ENCODE measurements around the gene DEPDC1B.
"Not testable (repeated sequence)": the region's sequence is repeated elsewhere in the genome, so short reads cannot be mapped to it uniquely, and the experiment has no call there.

DEPDC1B gene

DNA sequence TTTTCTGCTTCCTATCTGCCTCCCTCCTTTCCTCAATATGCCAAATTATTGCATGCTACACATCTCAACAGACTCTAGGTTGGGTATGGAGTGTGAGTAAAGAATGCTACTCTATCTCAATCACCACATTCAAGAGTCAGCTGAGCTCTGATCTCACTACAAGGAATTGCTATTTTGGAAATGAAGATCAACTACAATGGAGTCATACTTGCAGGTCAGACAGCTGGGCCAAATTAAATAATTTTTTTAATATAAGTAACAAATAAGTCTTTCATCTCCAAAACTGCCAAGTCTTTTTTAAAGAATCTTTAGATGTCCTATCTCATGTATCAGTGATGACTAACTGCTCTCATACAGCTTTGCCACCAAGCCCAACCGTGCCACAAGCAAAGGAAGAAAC is 64.0 kb downstream of the DEPDC1B start:
- no peak for DNase-seq
- no peaks in the 10 kb centered on the region for H3K36me3 ChIP-seq (replicated peaks)
- H3K27me3 ChIP-seq (replicated peaks), result no peaks in the 10 kb centered on the region
- in situ Hi-C loops (cut with HindIII; ENCODE audit: low pct_ligation_motif_present, low sequenced_read_pairs), result no loop called here
- no peak overlapping the region for H3K27ac ChIP-seq
- TF ChIP-seq, protein P1, sequence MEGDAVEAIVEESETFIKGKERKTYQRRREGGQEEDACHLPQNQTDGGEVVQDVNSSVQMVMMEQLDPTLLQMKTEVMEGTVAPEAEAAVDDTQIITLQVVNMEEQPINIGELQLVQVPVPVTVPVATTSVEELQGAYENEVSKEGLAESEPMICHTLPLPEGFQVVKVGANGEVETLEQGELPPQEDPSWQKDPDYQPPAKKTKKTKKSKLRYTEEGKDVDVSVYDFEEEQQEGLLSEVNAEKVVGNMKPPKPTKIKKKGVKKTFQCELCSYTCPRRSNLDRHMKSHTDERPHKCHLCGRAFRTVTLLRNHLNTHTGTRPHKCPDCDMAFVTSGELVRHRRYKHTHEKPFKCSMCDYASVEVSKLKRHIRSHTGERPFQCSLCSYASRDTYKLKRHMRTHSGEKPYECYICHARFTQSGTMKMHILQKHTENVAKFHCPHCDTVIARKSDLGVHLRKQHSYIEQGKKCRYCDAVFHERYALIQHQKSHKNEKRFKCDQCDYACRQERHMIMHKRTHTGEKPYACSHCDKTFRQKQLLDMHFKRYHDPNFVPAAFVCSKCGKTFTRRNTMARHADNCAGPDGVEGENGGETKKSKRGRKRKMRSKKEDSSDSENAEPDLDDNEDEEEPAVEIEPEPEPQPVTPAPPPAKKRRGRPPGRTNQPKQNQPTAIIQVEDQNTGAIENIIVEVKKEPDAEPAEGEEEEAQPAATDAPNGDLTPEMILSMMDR (IDR thresholded peaks at IDR 0.05; ENCODE audit: low read depth, low read length, missing control alignments), result no peak
- H3K4me3 ChIP-seq (ENCODE audit: low read depth, low read length), result no peak overlapping the region

DNA sequence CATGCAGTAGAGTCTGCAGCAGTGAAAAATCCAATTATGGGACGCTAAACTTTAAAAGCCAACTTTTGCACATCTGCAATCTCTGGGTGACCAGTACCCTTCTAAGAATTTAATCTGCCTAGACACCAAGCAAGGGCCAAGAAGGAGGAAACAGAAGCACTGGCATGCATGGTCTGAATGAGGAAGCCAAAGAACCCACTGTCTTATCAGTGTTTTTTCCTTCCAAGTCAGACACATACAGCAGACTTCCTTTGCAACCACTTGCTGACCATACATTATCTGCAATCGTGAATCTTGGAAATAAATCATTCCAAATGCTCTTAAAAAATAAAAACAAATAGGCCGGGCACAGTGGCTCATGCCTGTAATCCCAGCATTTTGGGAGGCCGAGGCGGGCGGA is 65.9 kb downstream of the DEPDC1B start:
- Histone ChIP-seq H3K27me3 (replicated peaks) (no peaks in the 10 kb centered on the region), H3K27ac (peak overlapping the region; percentile 20), H3K36me3 (replicated peaks) (no peaks in the 10 kb centered on the region), H3K4me3 (ENCODE audit: low read depth, low read length) (no peak overlapping the region)
- TF ChIP-seq, protein P1 (IDR thresholded peaks at IDR 0.05; ENCODE audit: low read depth, low read length, missing control alignments), result no peak
- no peak for DNase-seq
- in situ Hi-C loops (cut with HindIII; ENCODE audit: low pct_ligation_motif_present, low sequenced_read_pairs), result no loop called here

DNA sequence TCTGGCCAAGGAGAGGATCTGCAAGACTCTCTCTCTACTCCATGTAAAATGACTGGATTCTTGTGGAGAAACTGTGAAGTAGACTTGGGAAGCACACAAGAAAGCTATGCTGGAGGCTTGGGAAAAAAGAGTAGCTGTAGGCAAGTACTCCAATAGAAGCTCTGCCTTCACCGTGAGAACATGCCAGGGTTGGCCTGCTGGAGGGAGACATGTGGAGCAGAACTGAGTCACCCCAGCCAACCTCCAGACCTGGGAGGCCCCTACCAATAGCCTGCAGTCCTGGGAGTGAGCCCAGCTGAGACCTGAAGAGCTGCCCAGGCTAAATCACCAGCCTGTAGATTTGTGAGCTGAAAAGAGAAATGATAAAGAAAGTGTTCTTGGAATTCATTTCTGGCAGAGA is 66.6 kb downstream of the DEPDC1B start:
- in situ Hi-C loops (cut with HindIII; ENCODE audit: low pct_ligation_motif_present, low sequenced_read_pairs), result no loop called here
- Histone ChIP-seq H3K4me3 (ENCODE audit: low read depth, low read length) (no peak overlapping the region), H3K27me3 (replicated peaks) (no peaks in the 10 kb centered on the region), H3K36me3 (replicated peaks) (no peaks in the 10 kb centered on the region), H3K27ac (peak overlapping the region; percentile 29)
- peak; percentile 79 for DNase-seq
- TF ChIP-seq, protein P1 (IDR thresholded peaks at IDR 0.05; ENCODE audit: low read depth, low read length, missing control alignments), result no peak

DNA sequence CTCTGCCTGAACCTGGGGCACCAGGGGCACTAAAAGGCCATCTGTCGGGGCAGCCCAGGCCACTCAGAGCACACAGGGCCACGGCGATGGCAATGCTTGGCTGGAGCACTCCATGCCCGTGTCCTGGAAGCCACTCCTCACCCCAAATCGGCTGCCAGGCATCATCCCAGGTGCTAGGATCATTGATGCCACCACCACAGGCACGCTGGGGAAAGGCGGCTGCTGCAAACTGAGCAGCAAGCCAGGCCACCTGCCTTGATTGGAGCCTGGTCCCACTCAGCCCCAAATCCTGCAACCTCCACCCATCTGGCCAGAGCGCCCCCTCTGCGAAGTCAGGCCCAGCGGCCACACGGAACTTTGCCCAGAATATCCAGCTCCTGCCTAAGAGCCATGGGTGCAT is 67.8 kb downstream of the DEPDC1B start:
- no peak for DNase-seq
- Histone ChIP-seq H3K36me3 (replicated peaks) (no peaks in the 10 kb centered on the region), H3K27me3 (replicated peaks) (no peaks in the 10 kb centered on the region), H3K27ac (no peak overlapping the region), H3K4me3 (ENCODE audit: low read depth, low read length) (no peak overlapping the region)
- in situ Hi-C loops (cut with HindIII; ENCODE audit: low pct_ligation_motif_present, low sequenced_read_pairs), result no loop called here
- TF ChIP-seq, protein P1 (IDR thresholded peaks at IDR 0.05; ENCODE audit: low read depth, low read length, missing control alignments), result no peak

DNA sequence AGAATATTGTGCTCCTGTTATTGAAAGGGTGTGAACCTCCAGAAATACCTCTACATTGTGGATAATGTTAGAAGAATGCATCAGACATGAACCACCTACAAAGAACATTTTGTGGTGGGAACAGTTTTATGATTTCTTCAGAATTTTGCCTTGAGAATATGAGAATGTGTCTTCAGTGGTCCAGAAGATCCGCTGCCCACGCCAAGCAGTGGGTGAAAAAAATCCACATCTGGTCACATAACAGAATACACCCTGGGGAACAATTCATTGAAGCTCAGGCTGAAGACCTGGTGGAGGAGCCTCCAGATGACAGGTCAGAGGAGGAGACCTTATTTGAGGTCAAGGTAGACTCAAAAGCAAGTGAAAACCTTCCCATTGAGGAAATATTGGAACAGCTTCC is 69.1 kb downstream of the DEPDC1B start:
- no peak overlapping the region for H3K27ac ChIP-seq
- in situ Hi-C loops (cut with HindIII; ENCODE audit: low pct_ligation_motif_present, low sequenced_read_pairs), result no loop called here
- H3K36me3 ChIP-seq (replicated peaks), result no peaks in the 10 kb centered on the region
- DNase-seq, result no peak
- TF ChIP-seq, protein P1 (IDR thresholded peaks at IDR 0.05; ENCODE audit: low read depth, low read length, missing control alignments), result no peak
- H3K4me3 ChIP-seq (ENCODE audit: low read depth, low read length), result no peak overlapping the region
- no peaks in the 10 kb centered on the region for H3K27me3 ChIP-seq (replicated peaks)

DNA sequence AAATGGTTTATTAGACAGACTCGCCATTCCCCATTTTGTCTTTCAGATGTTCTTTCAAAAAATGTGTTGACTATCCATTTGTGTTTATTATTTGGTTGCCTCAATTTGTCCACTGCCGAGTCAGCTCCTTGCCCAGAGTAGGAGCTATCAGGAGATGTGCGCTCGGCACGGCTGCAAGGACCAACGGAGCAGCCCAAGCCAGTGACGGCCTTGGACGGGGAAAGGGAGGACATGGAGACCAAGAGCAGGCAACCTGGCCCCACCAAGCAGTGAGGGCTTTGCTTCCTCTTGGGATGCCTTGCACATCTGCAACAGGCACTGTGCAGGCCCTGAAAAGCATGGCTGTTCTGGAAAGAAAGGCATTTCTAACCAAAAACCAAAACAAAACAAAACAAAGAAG is 69.8 kb downstream of the DEPDC1B start:
- Histone ChIP-seq H3K4me3 (ENCODE audit: low read depth, low read length) (no peak overlapping the region), H3K36me3 (replicated peaks) (no peaks in the 10 kb centered on the region), H3K27me3 (replicated peaks) (no peaks in the 10 kb centered on the region), H3K27ac (no peak overlapping the region)
- DNase-seq, result no peak
- in situ Hi-C loops (cut with HindIII; ENCODE audit: low pct_ligation_motif_present, low sequenced_read_pairs), result no loop called here
- TF ChIP-seq, protein P1 (IDR thresholded peaks at IDR 0.05; ENCODE audit: low read depth, low read length, missing control alignments), result no peak

DNA sequence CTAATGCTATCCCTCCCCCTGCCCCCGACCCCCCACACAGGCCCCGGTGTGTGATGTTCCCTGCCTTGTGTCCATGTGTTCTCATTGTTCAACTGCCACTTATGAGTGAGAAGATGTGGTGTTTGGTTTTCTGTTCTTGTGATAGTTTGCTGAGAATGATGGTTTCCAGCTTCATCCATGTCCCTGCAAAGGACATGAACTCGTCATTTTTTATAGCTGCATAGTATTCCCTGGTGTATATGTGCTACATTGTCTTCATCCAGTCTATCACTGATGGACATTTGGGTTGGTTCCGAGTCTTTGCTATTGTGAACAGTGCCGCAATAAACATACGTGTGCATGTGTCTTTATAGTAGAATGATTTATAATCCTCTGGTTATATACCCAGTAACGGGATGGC is 75.1 kb downstream of the DEPDC1B start:
- H3K36me3 ChIP-seq (replicated peaks); H3K4me3 ChIP-seq (ENCODE audit: low read depth, low read length); H3K27ac ChIP-seq; H3K27me3 ChIP-seq (replicated peaks); DNase-seq; in situ Hi-C loops (cut with HindIII; ENCODE audit: low pct_ligation_motif_present, low sequenced_read_pairs): not testable (repeated sequence)

DNA sequence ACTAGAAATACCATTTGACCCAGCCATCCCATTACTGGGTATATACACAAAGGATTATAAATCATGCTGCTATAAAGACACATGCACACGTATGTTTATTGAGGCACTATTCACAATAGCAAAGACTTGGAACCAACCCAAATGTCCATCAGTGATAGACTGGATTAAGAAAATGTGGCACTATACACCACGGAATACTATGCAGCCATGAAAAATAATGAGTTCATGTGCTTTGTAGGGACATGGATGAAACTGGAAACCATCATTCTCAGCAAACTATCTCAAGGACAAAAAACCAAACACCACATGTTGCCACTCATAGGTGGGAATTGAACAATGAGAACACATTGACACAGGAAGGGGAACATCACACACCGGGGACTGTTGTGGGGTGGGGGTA is 79.2 kb downstream of the DEPDC1B start:
- H3K36me3 ChIP-seq (replicated peaks); in situ Hi-C loops (cut with HindIII; ENCODE audit: low pct_ligation_motif_present, low sequenced_read_pairs): not testable (repeated sequence)

More for the DNA sequence above, 79.2 kb downstream of the DEPDC1B start:
- not testable (repeated sequence) for DNase-seq; H3K27ac ChIP-seq; H3K27me3 ChIP-seq (replicated peaks); H3K4me3 ChIP-seq (ENCODE audit: low read depth, low read length)
